ENCODE measurements around the gene WDSUB1. TPM values are rescaled to one million over a fixed set of nuclear protein-coding genes. Genes with fewer than 3 reads are reported as not detected.

Gene WDSUB1
- total and polyA plus RNA-seq, 9 of the 15 experiments (the other 6 are each of a cell fraction or from before 2014, with no cell fraction given): 5.2 to 13.7 (median 9.4) TPM

DNA sequence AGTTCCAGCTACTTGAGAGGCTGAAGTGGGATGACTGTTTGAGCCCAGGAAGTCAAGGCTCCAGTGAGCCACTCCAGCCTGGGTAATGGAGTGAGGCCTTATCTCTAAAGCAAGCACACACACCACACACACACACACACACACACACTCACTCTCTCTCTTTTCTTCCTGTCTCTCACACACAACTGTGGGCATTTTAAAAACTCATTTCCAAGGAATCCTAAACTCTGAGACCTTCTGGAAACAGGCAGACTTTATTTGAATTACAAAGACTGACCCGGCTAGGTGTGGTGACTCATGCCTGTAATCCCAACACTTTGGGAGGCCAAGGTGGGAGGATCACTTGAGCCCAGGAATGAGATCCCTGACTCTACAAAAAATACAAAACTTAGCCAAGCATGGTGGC lies 21.3 kb downstream of the WDSUB1 start (continued):
- TF ChIP-seq ZNF134 (CRISPR knock-in tag; conservative IDR thresholded peaks at IDR 0.05) (no peak), ZNF124 (CRISPR knock-in tag; IDR thresholded peaks at IDR 0.05) (no peak), HLTF (IDR thresholded peaks at IDR 0.05) (no peak), ZNF436 (CRISPR knock-in tag; IDR thresholded peaks at IDR 0.05) (no peak), HDAC6 (IDR thresholded peaks at IDR 0.05; ENCODE audit: low read depth, low read length) (no peak), ZNF217 (CRISPR knock-in tag; IDR thresholded peaks at IDR 0.05) (no peak)

DNA sequence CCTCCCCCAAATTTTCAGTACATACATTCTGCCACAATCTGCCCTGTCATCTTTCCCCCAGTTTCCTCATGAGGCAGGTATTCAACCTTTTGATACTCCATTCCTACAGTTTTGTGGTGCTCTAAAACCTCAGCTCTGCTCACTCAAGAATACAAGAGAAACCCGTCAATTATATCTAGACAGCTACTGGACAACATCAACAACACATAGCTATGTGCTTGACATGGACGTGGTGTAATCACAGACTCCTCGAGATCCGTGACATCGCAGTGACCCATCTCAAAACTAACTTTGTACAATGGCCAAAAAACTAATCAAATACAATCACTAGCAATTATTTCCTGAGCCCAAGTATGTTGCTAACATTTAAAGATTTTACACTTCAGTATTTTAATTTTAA lies 23.6 kb downstream of the WDSUB1 start:
- Histone ChIP-seq H3K27me3 (ENCODE audit: control insufficient read depth in 2 of 2, insufficient read depth in 2 of 2, low read length in 2 of 2) (no peaks in the 10 kb centered on the region), H4K20me1 (replicated peaks; ENCODE audit: control insufficient read depth, insufficient read depth, low read length) (no peaks in the 10 kb centered on the region), H3K4me3 (no peak overlapping the region), H3K9me3 (replicated peaks; ENCODE audit: control insufficient read depth, insufficient read depth, low read depth, low read length) (no peaks in the 10 kb centered on the region), H3K9ac (ENCODE audit: insufficient read depth in 1 of 2, low read depth in 2 of 2, low read length in 2 of 2) (no peak overlapping the region), H3K4me2 (ENCODE audit: insufficient read depth, low read length) (no peak overlapping the region), H3K9me1 (ENCODE audit: control insufficient read depth, insufficient read depth, low read length) (no peaks in the 10 kb centered on the region), H2AFZ (ENCODE audit: low read depth, low read length) (no peak overlapping the region), H3K79me2 (ENCODE audit: control insufficient read depth, insufficient read depth, low read length) (no peaks in the 10 kb centered on the region), H3K36me3 (ENCODE audit: control insufficient read depth, insufficient read depth, low read length) (no peaks in the 10 kb centered on the region), H3K27ac (ENCODE audit: extremely low read depth, low read depth, low read length) (no peak overlapping the region), H3K4me1 (replicated peaks in 1 of 2; ENCODE audit: control insufficient read depth in 2 of 2, insufficient read depth in 2 of 2, low read length in 2 of 2) (peaks cover 16% of the 10 kb centered on the region in 2 experiments)
- DNase-seq (ENCODE audit: extremely low read depth in 1 of 4, low spot score in 3 of 4): no peak
- no peak for ATAC-seq
- CTCF ChIA-PET (ENCODE audit: low intra/inter-chr PET ratio): no interaction called here
- no TSS peak for BruUV-seq (replicated peaks)
- POLR2A ChIA-PET: interaction anchor here (0.6 to 0.9 kb wide), 2 partner anchors 9 to 76 kb away, joined by 3 read pairs; no protein-coding TSS in a partner anchor
- FAIRE-seq: no peak
- intact Hi-C loops (cut with micrococcal nuclease) (no loop called here), in situ Hi-C loops (cut with MboI) (no loop called here)
- 83% methylated on average over 5 of the region's 5 CpGs for WGBS (ENCODE audit: insufficient coverage, low coverage, missing lambda C conversion rate)
- TF ChIP-seq, protein P1, sequence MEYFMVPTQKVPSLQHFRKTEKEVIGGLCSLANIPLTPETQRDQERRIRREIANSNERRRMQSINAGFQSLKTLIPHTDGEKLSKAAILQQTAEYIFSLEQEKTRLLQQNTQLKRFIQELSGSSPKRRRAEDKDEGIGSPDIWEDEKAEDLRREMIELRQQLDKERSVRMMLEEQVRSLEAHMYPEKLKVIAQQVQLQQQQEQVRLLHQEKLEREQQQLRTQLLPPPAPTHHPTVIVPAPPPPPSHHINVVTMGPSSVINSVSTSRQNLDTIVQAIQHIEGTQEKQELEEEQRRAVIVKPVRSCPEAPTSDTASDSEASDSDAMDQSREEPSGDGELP (CRISPR knock-in tag; IDR thresholded peaks at IDR 0.05; ENCODE audit: borderline replicate concordance): no peak
- TF ChIP-seq NCOA2 (IDR thresholded peaks at IDR 0.05; ENCODE audit: partially characterized antibody in 2 of 2): no peak
- no peak for TF ChIP-seq BACH1 (tag; IDR thresholded peaks at IDR 0.05)
- TF ChIP-seq, protein P2, sequence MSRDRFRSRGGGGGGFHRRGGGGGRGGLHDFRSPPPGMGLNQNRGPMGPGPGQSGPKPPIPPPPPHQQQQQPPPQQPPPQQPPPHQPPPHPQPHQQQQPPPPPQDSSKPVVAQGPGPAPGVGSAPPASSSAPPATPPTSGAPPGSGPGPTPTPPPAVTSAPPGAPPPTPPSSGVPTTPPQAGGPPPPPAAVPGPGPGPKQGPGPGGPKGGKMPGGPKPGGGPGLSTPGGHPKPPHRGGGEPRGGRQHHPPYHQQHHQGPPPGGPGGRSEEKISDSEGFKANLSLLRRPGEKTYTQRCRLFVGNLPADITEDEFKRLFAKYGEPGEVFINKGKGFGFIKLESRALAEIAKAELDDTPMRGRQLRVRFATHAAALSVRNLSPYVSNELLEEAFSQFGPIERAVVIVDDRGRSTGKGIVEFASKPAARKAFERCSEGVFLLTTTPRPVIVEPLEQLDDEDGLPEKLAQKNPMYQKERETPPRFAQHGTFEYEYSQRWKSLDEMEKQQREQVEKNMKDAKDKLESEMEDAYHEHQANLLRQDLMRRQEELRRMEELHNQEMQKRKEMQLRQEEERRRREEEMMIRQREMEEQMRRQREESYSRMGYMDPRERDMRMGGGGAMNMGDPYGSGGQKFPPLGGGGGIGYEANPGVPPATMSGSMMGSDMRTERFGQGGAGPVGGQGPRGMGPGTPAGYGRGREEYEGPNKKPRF (IDR thresholded peaks at IDR 0.05; ENCODE audit: low read depth, low read length): no peak
- no peak for TF ChIP-seq POLR3G (IDR thresholded peaks at IDR 0.05; ENCODE audit: extremely low read depth, insufficient read length, insufficient replicate concordance)
- TF ChIP-seq, protein P3, sequence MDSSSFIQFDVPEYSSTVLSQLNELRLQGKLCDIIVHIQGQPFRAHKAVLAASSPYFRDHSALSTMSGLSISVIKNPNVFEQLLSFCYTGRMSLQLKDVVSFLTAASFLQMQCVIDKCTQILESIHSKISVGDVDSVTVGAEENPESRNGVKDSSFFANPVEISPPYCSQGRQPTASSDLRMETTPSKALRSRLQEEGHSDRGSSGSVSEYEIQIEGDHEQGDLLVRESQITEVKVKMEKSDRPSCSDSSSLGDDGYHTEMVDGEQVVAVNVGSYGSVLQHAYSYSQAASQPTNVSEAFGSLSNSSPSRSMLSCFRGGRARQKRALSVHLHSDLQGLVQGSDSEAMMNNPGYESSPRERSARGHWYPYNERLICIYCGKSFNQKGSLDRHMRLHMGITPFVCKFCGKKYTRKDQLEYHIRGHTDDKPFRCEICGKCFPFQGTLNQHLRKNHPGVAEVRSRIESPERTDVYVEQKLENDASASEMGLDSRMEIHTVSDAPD (CRISPR knock-in tag; IDR thresholded peaks at IDR 0.05): no peak
- no peak for TF ChIP-seq SREBF1 (IDR thresholded peaks at IDR 0.05; ENCODE audit: borderline replicate concordance, low read depth, low read length)
- TF ChIP-seq, protein P4, sequence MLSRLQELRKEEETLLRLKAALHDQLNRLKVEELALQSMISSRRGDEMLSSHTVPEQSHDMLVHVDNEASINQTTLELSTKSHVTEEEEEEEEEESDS (CRISPR knock-in tag; IDR thresholded peaks at IDR 0.05): no peak
- no peak for TF ChIP-seq ZNF282 (CRISPR knock-in tag; IDR thresholded peaks at IDR 0.05)
- no peak for TF ChIP-seq NFYB (IDR thresholded peaks at IDR 0.05; ENCODE audit: extremely low read depth, insufficient read length)
- no peak for TF ChIP-seq HCFC1 (IDR thresholded peaks at IDR 0.05; ENCODE audit: low read depth, low read length)
- TF ChIP-seq XRCC5 (IDR thresholded peaks at IDR 0.05; ENCODE audit: low read depth, low read length): no peak
- no peak for TF ChIP-seq TCF7 (IDR thresholded peaks at IDR 0.05; ENCODE audit: borderline replicate concordance)
- TF ChIP-seq ELF4 (CRISPR knock-in tag; IDR thresholded peaks at IDR 0.05): no peak

Measured in K562 (cell line).